Measurements from ENCODE around the gene TMEM132C. TPM values are rescaled to one million over a fixed set of nuclear protein-coding genes. Genes with fewer than 3 reads are reported as not detected.

Gene TMEM132C
- total RNA-seq, 2 donors from 2014 or later, result 0.26 to 0.33 TPM

- no peaks in the 10 kb centered on the region for H3K4me1 Mint-ChIP-seq
- Histone ChIP-seq H3K36me3 (ENCODE audit: control insufficient read depth, insufficient read depth, low read length) (no peaks in the 10 kb centered on the region), H3K4me1 (ENCODE audit: control insufficient read depth, insufficient read depth, low read length) (no peaks in the 10 kb centered on the region), H3K27me3 (ENCODE audit: control insufficient read depth, insufficient read depth, low read length, poor library complexity, severe bottlenecking) (no peaks in the 10 kb centered on the region), H3K9me3 (ENCODE audit: control insufficient read depth, low read length) (peaks cover 8% of the 10 kb centered on the region), H3K27ac (ENCODE audit: low read depth, low read length) (no peak overlapping the region), H3K4me3 (ENCODE audit: low read length) (no peak overlapping the region), H3K9ac (ENCODE audit: extremely low read depth, low read length, poor library complexity, severe bottlenecking) (no peak overlapping the region)
- peaks cover 27% of the 10 kb centered on the region for H3K9me3 Mint-ChIP-seq
- TF ChIP-seq, protein P1, sequence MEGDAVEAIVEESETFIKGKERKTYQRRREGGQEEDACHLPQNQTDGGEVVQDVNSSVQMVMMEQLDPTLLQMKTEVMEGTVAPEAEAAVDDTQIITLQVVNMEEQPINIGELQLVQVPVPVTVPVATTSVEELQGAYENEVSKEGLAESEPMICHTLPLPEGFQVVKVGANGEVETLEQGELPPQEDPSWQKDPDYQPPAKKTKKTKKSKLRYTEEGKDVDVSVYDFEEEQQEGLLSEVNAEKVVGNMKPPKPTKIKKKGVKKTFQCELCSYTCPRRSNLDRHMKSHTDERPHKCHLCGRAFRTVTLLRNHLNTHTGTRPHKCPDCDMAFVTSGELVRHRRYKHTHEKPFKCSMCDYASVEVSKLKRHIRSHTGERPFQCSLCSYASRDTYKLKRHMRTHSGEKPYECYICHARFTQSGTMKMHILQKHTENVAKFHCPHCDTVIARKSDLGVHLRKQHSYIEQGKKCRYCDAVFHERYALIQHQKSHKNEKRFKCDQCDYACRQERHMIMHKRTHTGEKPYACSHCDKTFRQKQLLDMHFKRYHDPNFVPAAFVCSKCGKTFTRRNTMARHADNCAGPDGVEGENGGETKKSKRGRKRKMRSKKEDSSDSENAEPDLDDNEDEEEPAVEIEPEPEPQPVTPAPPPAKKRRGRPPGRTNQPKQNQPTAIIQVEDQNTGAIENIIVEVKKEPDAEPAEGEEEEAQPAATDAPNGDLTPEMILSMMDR (conservative IDR thresholded peaks at IDR 0.05), result no peak
- no peak overlapping the region for H3K27ac Mint-ChIP-seq
- 79 to 95% methylated on average over 2 to 3 of the region's 3 CpGs for WGBS, 2 experiments (ENCODE audit: insufficient coverage in 1 of 2, insufficient read length in 1 of 2)
- H3K4me3 Mint-ChIP-seq, result no peak overlapping the region
- no peak for DNase-seq
- no peaks in the 10 kb centered on the region for H3K27me3 Mint-ChIP-seq (ENCODE audit: insufficient read depth)
- H3K36me3 Mint-ChIP-seq (ENCODE audit: low read depth), result no peaks in the 10 kb centered on the region
These were observed 252.5 kb downstream of the TMEM132C start for GRCh38 chr12:128519426-128519825.

- Mint-ChIP-seq H3K4me1 (no peaks in the 10 kb centered on the region), H3K9me3 (peaks cover 13% of the 10 kb centered on the region), H3K27me3 (ENCODE audit: insufficient read depth) (no peaks in the 10 kb centered on the region), H3K36me3 (ENCODE audit: low read depth) (no peaks in the 10 kb centered on the region), H3K27ac (no peak overlapping the region), H3K4me3 (no peak overlapping the region)
- no peaks in the 10 kb centered on the region for H3K4me1 ChIP-seq (ENCODE audit: control insufficient read depth, insufficient read depth, low read length)
- no peak overlapping the region for H3K27ac ChIP-seq (ENCODE audit: low read depth, low read length)
- peaks cover 8% of the 10 kb centered on the region for H3K9me3 ChIP-seq (ENCODE audit: control insufficient read depth, low read length)
- no peaks in the 10 kb centered on the region for H3K36me3 ChIP-seq (ENCODE audit: control insufficient read depth, insufficient read depth, low read length)
- no peak overlapping the region for H3K9ac ChIP-seq (ENCODE audit: extremely low read depth, low read length, poor library complexity, severe bottlenecking)
- TF ChIP-seq, protein P1 (conservative IDR thresholded peaks at IDR 0.05), result no peak
- WGBS, 2 experiments (ENCODE audit: insufficient coverage in 1 of 2, insufficient read length in 1 of 2), result 91 to 98% methylated on average over 10 of the region's 10 CpGs
- H3K27me3 ChIP-seq (ENCODE audit: control insufficient read depth, insufficient read depth, low read length, poor library complexity, severe bottlenecking), result no peaks in the 10 kb centered on the region
- no peak for DNase-seq
- no peak overlapping the region for H3K4me3 ChIP-seq (ENCODE audit: low read length)
These were observed 255.0 kb downstream of the TMEM132C start for GRCh38 chr12:128521981-128522380.

GRCh38 chr12:128524439-128524838 is 257.5 kb downstream of the TMEM132C start:
- H3K4me1 Mint-ChIP-seq, result no peaks in the 10 kb centered on the region
- H3K27ac Mint-ChIP-seq, result no peak overlapping the region
- Histone ChIP-seq H3K4me1 (ENCODE audit: control insufficient read depth, insufficient read depth, low read length) (no peaks in the 10 kb centered on the region), H3K9me3 (ENCODE audit: control insufficient read depth, low read length) (peaks cover 8% of the 10 kb centered on the region), H3K27me3 (ENCODE audit: control insufficient read depth, insufficient read depth, low read length, poor library complexity, severe bottlenecking) (no peaks in the 10 kb centered on the region), H3K36me3 (ENCODE audit: control insufficient read depth, insufficient read depth, low read length) (no peaks in the 10 kb centered on the region), H3K9ac (ENCODE audit: extremely low read depth, low read length, poor library complexity, severe bottlenecking) (no peak overlapping the region), H3K4me3 (ENCODE audit: low read length) (no peak overlapping the region), H3K27ac (ENCODE audit: low read depth, low read length) (no peak overlapping the region)
- H3K36me3 Mint-ChIP-seq (ENCODE audit: low read depth), result no peaks in the 10 kb centered on the region
- WGBS, 2 experiments (ENCODE audit: insufficient coverage in 1 of 2, insufficient read length in 1 of 2), result 88 to 89% methylated on average over 5 to 6 of the region's 6 CpGs
- DNase-seq, result no peak
- no peak overlapping the region for H3K4me3 Mint-ChIP-seq
- H3K27me3 Mint-ChIP-seq (ENCODE audit: insufficient read depth), result no peaks in the 10 kb centered on the region
- TF ChIP-seq, protein P1 (conservative IDR thresholded peaks at IDR 0.05), result no peak
- H3K9me3 Mint-ChIP-seq, result peaks cover 13% of the 10 kb centered on the region
